BE2C (cell line): Measurements from ENCODE around the gene SLF2.
A peak's percentile ranks its signal among the peaks of the same experiment; 100 is the strongest.

Experiments used
- DNase-seq: peaks from one replicate; pipeline ENCODE4 v3.0.0-alpha.2; 2020
- H3K27me3 ChIP-seq: fragments of 250-450 bp; sonication (Bioruptor Pico); 2 replicates; pipeline ENCODE4 v1.5.1; 2020; ENCODE audit warnings: mild to moderate bottlenecking
- H3K36me3 ChIP-seq: fragments of 250-450 bp; sonication (Bioruptor Pico); 2 replicates; pipeline ENCODE4 v1.5.1; 2020; ENCODE audit warnings: mild to moderate bottlenecking
- H3K4me1 ChIP-seq: fragments of 250-450 bp; sonication (Bioruptor Pico); 2 replicates; pipeline ENCODE4 v1.5.1; 2020
- H3K4me3 ChIP-seq: 2 replicates; pipeline ENCODE4 v1.5.1; 2011; ENCODE audit warnings: low read depth, low read length
- H3K9me3 ChIP-seq: fragments of 250-450 bp; sonication (Bioruptor Pico); 2 replicates; pipeline ENCODE4 v1.5.1; 2020
- CTCF ChIP-seq: IDR thresholded peaks from 2 replicates; pipeline ENCODE4 v1.5.1; 2012; ENCODE audit warnings: mild to moderate bottlenecking, low read depth, low read length

SLF2 gene

GRCh38 chr10:100965820-100966219 is 53.1 kb downstream of the SLF2 start:
- Histone ChIP-seq H3K9me3 (no peaks in the 10 kb centered on the region), H3K36me3 (peaks cover 5% of the 10 kb centered on the region; the same call in 1 of the 2 replicates), H3K27me3 (no peaks in the 10 kb centered on the region), H3K4me3 (no peak overlapping the region), H3K4me1 (no peaks in the 10 kb centered on the region)
- DNase-seq, result no peak
- TF ChIP-seq CTCF, result no peak

GRCh38 chr10:100966887-100967286 is 54.1 kb downstream of the SLF2 start:
- TF ChIP-seq CTCF, result no peak
- Histone ChIP-seq H3K36me3 (no peaks in the 10 kb centered on the region), H3K4me3 (no peak overlapping the region), H3K4me1 (no peaks in the 10 kb centered on the region), H3K9me3 (no peaks in the 10 kb centered on the region), H3K27me3 (no peaks in the 10 kb centered on the region)
- DNase-seq, result no peak

- Histone ChIP-seq H3K36me3 (no peaks in the 10 kb centered on the region), H3K9me3 (no peaks in the 10 kb centered on the region), H3K4me1 (no peaks in the 10 kb centered on the region), H3K27me3 (no peaks in the 10 kb centered on the region), H3K4me3 (no peak overlapping the region)
- no peak for TF ChIP-seq CTCF
- no peak for DNase-seq
Measured at GRCh38 chr10:100967332-100967731, 54.6 kb downstream of the SLF2 start.

DNA sequence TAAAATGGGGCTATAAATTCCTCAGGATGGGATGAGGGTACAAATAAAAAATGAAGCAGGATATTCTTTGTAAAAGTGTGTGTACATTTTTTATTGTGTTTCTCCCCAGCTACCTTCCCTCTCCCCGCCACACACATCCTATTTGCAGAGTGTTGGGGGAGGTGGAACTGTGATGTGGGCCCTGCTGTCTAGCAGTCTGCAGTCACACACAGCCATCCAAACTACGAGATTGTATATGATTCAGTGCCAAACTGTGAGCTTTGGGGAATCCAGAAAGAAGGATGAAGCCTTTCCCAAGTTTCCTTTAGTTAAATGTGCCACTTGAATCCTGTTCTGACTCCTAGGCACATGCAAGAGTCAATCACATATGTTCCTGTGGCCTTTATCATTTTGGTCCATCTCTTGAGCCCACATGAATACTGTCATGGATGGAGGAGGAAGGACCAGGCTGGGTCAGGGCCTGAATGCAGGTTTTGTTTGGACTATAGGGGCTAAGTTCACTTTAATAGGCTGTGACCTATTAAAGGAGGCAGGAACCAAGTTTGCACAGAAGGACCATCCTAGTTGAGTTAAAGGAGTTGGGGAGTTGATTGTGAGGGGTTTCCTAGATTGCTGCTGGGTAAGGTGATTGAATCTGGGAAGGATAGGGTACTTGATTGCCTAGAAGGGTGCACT is 55.4 kb downstream of the SLF2 start:
- H3K36me3 ChIP-seq, result no peaks in the 10 kb centered on the region
- H3K27me3 ChIP-seq, result no peaks in the 10 kb centered on the region
- TF ChIP-seq CTCF, result no peak
- no peaks in the 10 kb centered on the region for H3K4me1 ChIP-seq
- DNase-seq, result no peak
- no peaks in the 10 kb centered on the region for H3K9me3 ChIP-seq
- no peak overlapping the region for H3K4me3 ChIP-seq

GRCh38 chr10:100968863-100969186 is 56.1 kb downstream of the SLF2 start:
- Histone ChIP-seq H3K9me3 (no peaks in the 10 kb centered on the region), H3K27me3 (no peaks in the 10 kb centered on the region), H3K4me1 (no peaks in the 10 kb centered on the region), H3K4me3 (peak overlapping the region; percentile 43), H3K36me3 (no peaks in the 10 kb centered on the region)
- DNase-seq, result no peak
- TF ChIP-seq CTCF, result no peak

DNA sequence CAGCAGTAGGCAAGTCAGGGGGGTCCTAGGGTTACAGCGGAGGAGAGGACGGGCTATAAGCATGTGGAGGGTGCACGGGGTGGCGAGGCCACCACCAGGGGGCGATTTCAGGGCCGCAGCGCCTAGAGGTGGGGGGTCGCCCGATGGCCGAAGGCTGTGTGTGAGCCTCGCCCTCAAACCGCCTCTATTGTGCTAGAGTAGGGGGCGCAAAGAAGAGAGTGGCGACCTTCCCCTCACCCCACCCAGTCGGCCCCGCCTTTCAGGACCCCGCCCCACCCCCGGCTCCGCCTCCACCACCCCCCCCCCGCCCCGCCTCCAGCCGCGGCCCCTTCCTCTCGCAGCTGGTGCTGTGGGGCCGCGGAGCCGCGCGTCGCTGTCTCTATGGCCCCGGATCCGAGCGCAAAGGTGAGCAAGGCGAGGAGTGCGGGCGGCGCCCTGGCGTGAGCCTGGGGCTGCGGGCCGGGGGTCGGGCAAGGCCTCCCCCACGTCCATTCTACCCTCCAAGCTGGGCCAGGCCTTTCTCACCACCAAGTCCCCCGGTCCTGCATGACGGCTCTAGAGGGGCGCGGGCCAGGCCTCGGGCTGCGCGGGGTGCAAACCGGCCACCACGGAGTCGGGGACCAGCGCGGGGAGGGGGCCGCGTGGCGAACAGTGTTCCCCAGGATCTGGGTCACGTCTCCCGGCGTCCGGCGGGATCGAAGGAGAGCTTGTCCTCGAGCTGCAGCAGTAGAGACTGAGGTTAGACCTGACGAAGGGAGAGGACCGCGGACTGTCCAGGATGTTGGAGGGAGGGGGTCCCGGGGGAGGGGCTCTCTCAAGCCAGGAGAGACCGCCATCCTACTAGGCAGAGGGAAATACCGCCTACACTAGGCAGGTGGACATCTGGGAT is 56.7 kb downstream of the SLF2 start, which contains the start of gene SEMA4G:
SEMA4G (plus strand) TSS at position 318 of the 889 bp plus-strand sequence. CDS start 3,409 bp downstream, outside the sequence.
- Histone ChIP-seq H3K27me3 (no peaks in the 10 kb centered on the region), H3K4me3 (peak within 1 kb of the TSS; percentile 68), H3K4me1 (no peaks in the 10 kb centered on the region), H3K36me3 (no peaks in the 10 kb centered on the region), H3K9me3 (no peaks in the 10 kb centered on the region)
- peak; percentile 67 for DNase-seq
- TF ChIP-seq CTCF, result peak; percentile 61
